Stimulated activated CD4-positive, alpha-beta T cell treated with anti-CD3 and anti-CD28 coated beads, Interleukin-12 subunit alpha, Interleukin-12 subunit beta, amount 100 ng/mL, for 4 hours (primary cell): ENCODE results near the gene DOK4.
A peak's percentile ranks its signal among the peaks of the same experiment; 100 is the strongest.
"Not testable (repeated sequence)": the region's sequence is repeated elsewhere in the genome, so short reads cannot be mapped to it uniquely, and the experiment has no call there.

Experiments used
- DNase-seq: peaks from one replicate; pipeline ENCODE4 v3.0.0-alpha.2; 2020

DOK4 gene

GRCh38 chr16:57475711-57476339 is 10.5 kb downstream of the DOK4 start:
- DNase-seq: peak; percentile 63

GRCh38 chr16:57474671-57475661 is 11.3 kb downstream of the DOK4 start:
- no peak for DNase-seq

GRCh38 chr16:57473906-57474305 is 12.4 kb downstream of the DOK4 start:
- no peak for DNase-seq

- no peak for DNase-seq
Observed at GRCh38 chr16:57473176-57473840, 13.0 kb downstream of the DOK4 start.

GRCh38 chr16:57472665-57473060 is 13.6 kb downstream of the DOK4 start:
- DNase-seq: no peak

- DNase-seq: no peak
Observed at GRCh38 chr16:57471852-57472664, 14.2 kb downstream of the DOK4 start.

GRCh38 chr16:57471209-57471608 is 15.1 kb downstream of the DOK4 start:
- no peak for DNase-seq

- no peak for DNase-seq
Observed at GRCh38 chr16:57470711-57471110, 15.6 kb downstream of the DOK4 start.

- DNase-seq: no peak
Observed at GRCh38 chr16:57469917-57470470, 16.3 kb downstream of the DOK4 start.

GRCh38 chr16:57469046-57469445 is 17.2 kb downstream of the DOK4 start:
- DNase-seq: no peak

- no peak for DNase-seq
Observed at GRCh38 chr16:57468346-57468745, 17.9 kb downstream of the DOK4 start.

GRCh38 chr16:57464523-57464922 is 21.8 kb downstream of the DOK4 start:
- DNase-seq: no peak

- no peak for DNase-seq
Observed at GRCh38 chr16:57462978-57463362, 23.3 kb downstream of the DOK4 start.

- peak; percentile 94 for DNase-seq
Observed at GRCh38 chr16:57462209-57462977, 23.9 kb downstream of the DOK4 start, which contains the start of gene POLR2C. POLR2C (plus strand) TSS chr16:57462679; CDS start chr16:57462725, 46 bp downstream.

- no peak for DNase-seq
Observed at GRCh38 chr16:57452021-57452420, 34.3 kb downstream of the DOK4 start.

- DNase-seq: peak; percentile 89
Observed at GRCh38 chr16:57447186-57447962, 38.9 kb downstream of the DOK4 start, which contains the start of the genes CIAPIN1 and COQ9. CIAPIN1 (minus strand) TSS chr16:57447385; CDS start chr16:57440928, 6,457 bp downstream. COQ9 (plus strand) TSS chr16:57447479; CDS start chr16:57447506, 27 bp downstream.

GRCh38 chr16:57446531-57447185 is 39.6 kb downstream of the DOK4 start:
- DNase-seq: no peak

GRCh38 chr16:57445510-57445909 is 40.8 kb downstream of the DOK4 start:
- no peak for DNase-seq

GRCh38 chr16:57444711-57445110 is 41.6 kb downstream of the DOK4 start:
- DNase-seq: no peak

GRCh38 chr16:57440551-57440950 is 45.7 kb downstream of the DOK4 start:
- not testable (repeated sequence) for DNase-seq
